Activated naive CD4-positive, alpha-beta T cell treated with anti-CD3 and anti-CD28 coated beads, Interleukin-2, amount 50 U/mL, for 72 hours (primary cell): ENCODE results near the gene SENP8. TPM values are rescaled to one million over a fixed set of nuclear protein-coding genes. Genes with fewer than 3 reads are reported as not detected.

ENCODE experiments used
- ATAC-seq, 2 donors: fragments of 150-1000 bp; cut with Tn5 transposase; 2 replicates each; pipeline ENCODE4 v1.10.0; 2021; ENCODE audit warnings: mild to moderate bottlenecking in 2 of 2, moderate library complexity in 2 of 2
- DNase-seq, 2 donors: peaks; one replicate each; pipeline ENCODE4 v3.0.0; 2021 to 2022; ENCODE audit warnings: low spot score in 2 of 2
- H3K27ac Mint-ChIP-seq, 2 donors: one replicate each; pipeline ENCODE4 v1.8.0; 2022; ENCODE audit warnings: mild to moderate bottlenecking in 2 of 2, mixed read lengths in 2 of 2
- H3K36me3 Mint-ChIP-seq, 2 donors: one replicate each; pipeline ENCODE4 v1.8.0; 2022; ENCODE audit warnings: mixed read lengths in 2 of 2
- H3K9me3 Mint-ChIP-seq, 2 donors: one replicate each; pipeline ENCODE4 v1.8.0; 2022; ENCODE audit warnings: mixed read lengths in 2 of 2
- total RNA-seq, 2 donors: library from RNA; stranded (reverse); gene quantifications; one replicate each; pipeline ENCODE4 v1.2.3, GENCODE V29; 2022

Gene SENP8
- total RNA-seq, 2 donors from 2014 or later, result 0.36 to 1.8 TPM

GRCh38 chr15:72136170-72137051 is 18.2 kb downstream of the SENP8 start:
- Mint-ChIP-seq H3K27ac (no peak overlapping the region), H3K9me3 (no peaks in the 10 kb centered on the region), H3K36me3 (no peaks in the 10 kb centered on the region)
- DNase-seq (no peak), ATAC-seq (no peak)

- H3K36me3 Mint-ChIP-seq, result no peaks in the 10 kb centered on the region
- no peak overlapping the region for H3K27ac Mint-ChIP-seq
- no peaks in the 10 kb centered on the region for H3K9me3 Mint-ChIP-seq
- DNase-seq, result no peak
- ATAC-seq, result no peak
These were observed 21.5 kb downstream of the SENP8 start for GRCh38 chr15:72139667-72140066.

- Mint-ChIP-seq H3K27ac (no peak overlapping the region), H3K9me3 (no peaks in the 10 kb centered on the region), H3K36me3 (no peaks in the 10 kb centered on the region)
- ATAC-seq, result no peak
- no peak for DNase-seq
These were observed 21.9 kb downstream of the SENP8 start for GRCh38 chr15:72140088-72140487.

- ATAC-seq (peak in 1 of 2 donors; percentile 43), DNase-seq (no peak)
- H3K27ac Mint-ChIP-seq, result no peak overlapping the region
- H3K9me3 Mint-ChIP-seq, result no peaks in the 10 kb centered on the region
- no peaks in the 10 kb centered on the region for H3K36me3 Mint-ChIP-seq
These were observed 23.2 kb downstream of the SENP8 start for GRCh38 chr15:72141171-72142084.

- Mint-ChIP-seq H3K36me3 (no peaks in the 10 kb centered on the region), H3K27ac (no peak overlapping the region), H3K9me3 (no peaks in the 10 kb centered on the region)
- no peak for DNase-seq
- no peak for ATAC-seq
These were observed 28.0 kb downstream of the SENP8 start for GRCh38 chr15:72146221-72146620.

- ATAC-seq (no peak), DNase-seq (no peak)
- Mint-ChIP-seq H3K27ac (no peak overlapping the region), H3K9me3 (no peaks in the 10 kb centered on the region), H3K36me3 (no peaks in the 10 kb centered on the region)
These were observed 28.7 kb downstream of the SENP8 start for GRCh38 chr15:72146934-72147333.

- Mint-ChIP-seq H3K36me3 (no peaks in the 10 kb centered on the region), H3K9me3 (no peaks in the 10 kb centered on the region), H3K27ac (no peak overlapping the region)
- no peak for DNase-seq
- ATAC-seq, result no peak
These were observed 29.2 kb downstream of the SENP8 start for GRCh38 chr15:72147418-72147817.

GRCh38 chr15:72153269-72154000 is 35.2 kb downstream of the SENP8 start:
- Mint-ChIP-seq H3K27ac (no peak overlapping the region), H3K36me3 (no peaks in the 10 kb centered on the region), H3K9me3 (no peaks in the 10 kb centered on the region)
- ATAC-seq (no peak), DNase-seq (no peak)

GRCh38 chr15:72154316-72154715 is 36.1 kb downstream of the SENP8 start:
- DNase-seq (no peak), ATAC-seq (no peak)
- no peaks in the 10 kb centered on the region for H3K9me3 Mint-ChIP-seq
- H3K36me3 Mint-ChIP-seq, result no peaks in the 10 kb centered on the region
- H3K27ac Mint-ChIP-seq, result no peak overlapping the region

GRCh38 chr15:72155003-72155621 is 36.9 kb downstream of the SENP8 start:
- peak overlapping the region in 1 of 2 donors; percentile 76 for H3K27ac Mint-ChIP-seq
- H3K36me3 Mint-ChIP-seq, result no peaks in the 10 kb centered on the region
- H3K9me3 Mint-ChIP-seq, result no peaks in the 10 kb centered on the region
- DNase-seq (no peak), ATAC-seq (no peak)

GRCh38 chr15:72155635-72156616 is 37.7 kb downstream of the SENP8 start:
- DNase-seq (peak; percentile 75 to 85), ATAC-seq (peak; percentile 96 to 97)
- Mint-ChIP-seq H3K27ac (peak overlapping the region in 1 of 2 donors; percentile 76), H3K9me3 (no peaks in the 10 kb centered on the region), H3K36me3 (no peaks in the 10 kb centered on the region)

GRCh38 chr15:72156928-72157327 is 38.7 kb downstream of the SENP8 start:
- Mint-ChIP-seq H3K9me3 (no peaks in the 10 kb centered on the region), H3K36me3 (no peaks in the 10 kb centered on the region), H3K27ac (no peak overlapping the region)
- ATAC-seq (no peak), DNase-seq (no peak)

GRCh38 chr15:72160696-72161245 is 42.6 kb downstream of the SENP8 start:
- H3K36me3 Mint-ChIP-seq, result no peaks in the 10 kb centered on the region

GRCh38 chr15:72161361-72162132 is 43.3 kb downstream of the SENP8 start:
- DNase-seq, result no peak
- ATAC-seq, result no peak
- H3K9me3 Mint-ChIP-seq, result no peaks in the 10 kb centered on the region
- H3K36me3 Mint-ChIP-seq, result no peaks in the 10 kb centered on the region
- peak overlapping the region in 1 of 2 donors; percentile 8 for H3K27ac Mint-ChIP-seq

More at GRCh38 chr15:72160696-72161245, 42.6 kb downstream of the SENP8 start:
- DNase-seq (no peak), ATAC-seq (no peak)
- no peaks in the 10 kb centered on the region for H3K9me3 Mint-ChIP-seq
- H3K27ac Mint-ChIP-seq, result no peak overlapping the region
